ENCODE data around the gene FUT2.

GRCh38 chr19:48659768-48660167 is 36.0 kb upstream of the FUT2 start:
- TF ChIP-seq EZH2 (IDR thresholded peaks at IDR 0.05) (no peak), POLR2AphosphoS5 (IDR thresholded peaks at IDR 0.05; ENCODE audit: borderline replicate concordance, low read depth, low read length) (no peak)

Measured in SK-N-MC (cell line).